ENCODE results near the gene GRIN3B.

Gene GRIN3B

GRCh38 chr19:996051-996838 is 4.0 kb upstream of the GRIN3B start:
- Histone ChIP-seq H3F3A (ENCODE audit: control insufficient read depth, insufficient read depth) (0 out of 2 replicates have a peak, but pooled peaks cover 3% of the 10 kb centered on the region), H3K4me2 (ENCODE audit: low read length) (no peak overlapping the region), H3K9me3 (ENCODE audit: control insufficient read depth, insufficient read depth, low read length) (no peaks in the 10 kb centered on the region), H3K4me1 (ENCODE audit: control insufficient read depth, low read length) (peaks cover 6% of the 10 kb centered on the region), H3K4me3 (ENCODE audit: low read length) (no peak overlapping the region), H3K9me2 (replicated peaks; ENCODE audit: control insufficient read depth, low read length) (no peaks in the 10 kb centered on the region), H3K27me3 (ENCODE audit: control insufficient read depth, low read length) (peaks cover 40% of the 10 kb centered on the region), H3K36me3 (ENCODE audit: control insufficient read depth, low read length) (peaks cover 16% of the 10 kb centered on the region), H3K27ac (ENCODE audit: low read depth, low read length) (no peak overlapping the region), H4K20me1 (ENCODE audit: control insufficient read depth, insufficient read depth, low read depth, low read length) (no peaks in the 10 kb centered on the region), H3K79me2 (ENCODE audit: control insufficient read depth, low read length) (no peaks in the 10 kb centered on the region)
- TF ChIP-seq EZH2phosphoT487 (IDR thresholded peaks at IDR 0.05; ENCODE audit: borderline replicate concordance, low read length) (no peak), CTCF (IDR thresholded peaks at IDR 0.05; ENCODE audit: low read depth, low read length, poor library complexity, severe bottlenecking) (no peak)

- no peaks in the 10 kb centered on the region for H3K9me2 ChIP-seq (replicated peaks; ENCODE audit: control insufficient read depth, low read length)
- peaks cover 44% of the 10 kb centered on the region for H3K27me3 ChIP-seq (ENCODE audit: control insufficient read depth, low read length)
- H3K79me2 ChIP-seq (ENCODE audit: control insufficient read depth, low read length): no peaks in the 10 kb centered on the region
- no peaks in the 10 kb centered on the region for H3K9me3 ChIP-seq (ENCODE audit: control insufficient read depth, insufficient read depth, low read length)
- H3K4me1 ChIP-seq (ENCODE audit: control insufficient read depth, low read length): peaks cover 10% of the 10 kb centered on the region
- no peak overlapping the region for H3K4me2 ChIP-seq (ENCODE audit: low read length)
- H3K27ac ChIP-seq (ENCODE audit: low read depth, low read length): no peak overlapping the region
- H3K36me3 ChIP-seq (ENCODE audit: control insufficient read depth, low read length): peaks cover 4% of the 10 kb centered on the region; the same call in 1 of the 2 replicates
- 0 out of 2 replicates have a peak, but pooled peaks cover 3% of the 10 kb centered on the region for H3F3A ChIP-seq (ENCODE audit: control insufficient read depth, insufficient read depth)
- TF ChIP-seq CTCF (IDR thresholded peaks at IDR 0.05; ENCODE audit: low read depth, low read length, poor library complexity, severe bottlenecking) (no peak), EZH2phosphoT487 (IDR thresholded peaks at IDR 0.05; ENCODE audit: borderline replicate concordance, low read length) (no peak)
- no peaks in the 10 kb centered on the region for H4K20me1 ChIP-seq (ENCODE audit: control insufficient read depth, insufficient read depth, low read depth, low read length)
- H3K4me3 ChIP-seq (ENCODE audit: low read length): no peak overlapping the region
Measured at GRCh38 chr19:998064-998463, 2.2 kb upstream of the GRIN3B start.

GRCh38 chr19:999379-999719 is 870 bp upstream of the GRIN3B start:
- Histone ChIP-seq H3K79me2 (ENCODE audit: control insufficient read depth, low read length) (no peaks in the 10 kb centered on the region), H4K20me1 (ENCODE audit: control insufficient read depth, insufficient read depth, low read depth, low read length) (no peaks in the 10 kb centered on the region), H3K9me3 (ENCODE audit: control insufficient read depth, insufficient read depth, low read length) (no peaks in the 10 kb centered on the region), H3F3A (ENCODE audit: control insufficient read depth, insufficient read depth) (0 out of 2 replicates have a peak, but pooled peaks cover 3% of the 10 kb centered on the region), H3K4me2 (ENCODE audit: low read length) (no peak overlapping the region), H3K9me2 (replicated peaks; ENCODE audit: control insufficient read depth, low read length) (no peaks in the 10 kb centered on the region), H3K4me1 (ENCODE audit: control insufficient read depth, low read length) (peaks cover 16% of the 10 kb centered on the region), H3K4me3 (ENCODE audit: low read length) (no peak overlapping the region), H3K36me3 (ENCODE audit: control insufficient read depth, low read length) (no peaks in the 10 kb centered on the region; the same call in 1 of the 2 replicates), H3K27ac (ENCODE audit: low read depth, low read length) (no peak overlapping the region), H3K27me3 (ENCODE audit: control insufficient read depth, low read length) (peaks cover 44% of the 10 kb centered on the region)
- TF ChIP-seq CTCF (IDR thresholded peaks at IDR 0.05; ENCODE audit: low read depth, low read length, poor library complexity, severe bottlenecking): no peak
- TF ChIP-seq EZH2phosphoT487 (IDR thresholded peaks at IDR 0.05; ENCODE audit: borderline replicate concordance, low read length): no peak

Data from DOHH2 (cell line).